Tibial nerve (tissue), 3 donors: ENCODE measurements around the gene TSHZ2.

ENCODE experiments used
- POLR2A ChIP-seq, 2 donors: fragments of 450-650 bp; IDR thresholded peaks; one replicate each; pipeline ENCODE4 v1.6.1; 2017; ENCODE audit warnings: antibody characterized with exemption in 2 of 2, mild to moderate bottlenecking in 2 of 2, moderate library complexity in 2 of 2
- TF ChIP-seq, protein P1 (sequence below), 5 experiments: fragments of 200-600 bp in 3 of 5; fragments of 450-650 bp in 2 of 5; sonication (generic) in 3 of 5; IDR thresholded peaks; one replicate each; pipeline ENCODE4 v1.5.1; 2016 to 2019; ENCODE audit warnings: antibody characterized with exemption in 5 of 5, mild to moderate bottlenecking in 3 of 5, moderate library complexity in 2 of 5

GRCh38 chr20:53194306-53195290, 222.4 kb downstream of the TSHZ2 start:
- TF ChIP-seq, protein P1, sequence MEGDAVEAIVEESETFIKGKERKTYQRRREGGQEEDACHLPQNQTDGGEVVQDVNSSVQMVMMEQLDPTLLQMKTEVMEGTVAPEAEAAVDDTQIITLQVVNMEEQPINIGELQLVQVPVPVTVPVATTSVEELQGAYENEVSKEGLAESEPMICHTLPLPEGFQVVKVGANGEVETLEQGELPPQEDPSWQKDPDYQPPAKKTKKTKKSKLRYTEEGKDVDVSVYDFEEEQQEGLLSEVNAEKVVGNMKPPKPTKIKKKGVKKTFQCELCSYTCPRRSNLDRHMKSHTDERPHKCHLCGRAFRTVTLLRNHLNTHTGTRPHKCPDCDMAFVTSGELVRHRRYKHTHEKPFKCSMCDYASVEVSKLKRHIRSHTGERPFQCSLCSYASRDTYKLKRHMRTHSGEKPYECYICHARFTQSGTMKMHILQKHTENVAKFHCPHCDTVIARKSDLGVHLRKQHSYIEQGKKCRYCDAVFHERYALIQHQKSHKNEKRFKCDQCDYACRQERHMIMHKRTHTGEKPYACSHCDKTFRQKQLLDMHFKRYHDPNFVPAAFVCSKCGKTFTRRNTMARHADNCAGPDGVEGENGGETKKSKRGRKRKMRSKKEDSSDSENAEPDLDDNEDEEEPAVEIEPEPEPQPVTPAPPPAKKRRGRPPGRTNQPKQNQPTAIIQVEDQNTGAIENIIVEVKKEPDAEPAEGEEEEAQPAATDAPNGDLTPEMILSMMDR (IDR thresholded peaks at IDR 0.05): no peak
- no peak for TF ChIP-seq POLR2A (IDR thresholded peaks at IDR 0.05)
